Measurements from ENCODE around the gene COPS7B.

DNA sequence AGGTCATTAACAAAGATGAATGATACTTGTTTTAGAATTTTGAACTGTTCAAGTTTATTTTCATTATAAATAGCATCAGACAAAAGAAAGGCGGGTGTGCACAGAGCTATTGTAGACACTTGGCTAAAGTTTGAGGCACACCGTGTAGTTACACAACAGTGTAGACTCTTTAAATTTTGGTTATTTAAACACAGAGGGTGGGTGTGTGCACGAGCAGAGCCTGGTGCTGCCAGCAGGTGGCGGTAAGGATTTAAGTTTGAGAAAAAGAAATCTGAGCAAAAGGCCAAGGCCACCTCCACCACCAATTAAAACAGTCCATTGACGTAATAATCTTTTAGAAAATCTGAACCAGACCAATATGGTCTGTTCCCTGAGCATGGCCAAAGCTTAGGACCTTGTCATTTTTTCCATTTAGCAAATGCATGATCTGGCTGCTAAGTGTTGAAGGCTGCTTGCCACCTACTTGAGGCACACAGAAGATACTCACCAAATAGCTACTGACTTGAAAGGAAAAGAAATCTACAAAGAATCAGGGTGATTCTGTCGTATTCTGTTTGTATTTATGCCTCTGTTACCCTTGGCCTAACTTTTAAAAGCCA lies 14.3 kb downstream of the COPS7B start:
- TF ChIP-seq POLR2AphosphoS5 (IDR thresholded peaks at IDR 0.05), result no peak
- TF ChIP-seq, protein P1, sequence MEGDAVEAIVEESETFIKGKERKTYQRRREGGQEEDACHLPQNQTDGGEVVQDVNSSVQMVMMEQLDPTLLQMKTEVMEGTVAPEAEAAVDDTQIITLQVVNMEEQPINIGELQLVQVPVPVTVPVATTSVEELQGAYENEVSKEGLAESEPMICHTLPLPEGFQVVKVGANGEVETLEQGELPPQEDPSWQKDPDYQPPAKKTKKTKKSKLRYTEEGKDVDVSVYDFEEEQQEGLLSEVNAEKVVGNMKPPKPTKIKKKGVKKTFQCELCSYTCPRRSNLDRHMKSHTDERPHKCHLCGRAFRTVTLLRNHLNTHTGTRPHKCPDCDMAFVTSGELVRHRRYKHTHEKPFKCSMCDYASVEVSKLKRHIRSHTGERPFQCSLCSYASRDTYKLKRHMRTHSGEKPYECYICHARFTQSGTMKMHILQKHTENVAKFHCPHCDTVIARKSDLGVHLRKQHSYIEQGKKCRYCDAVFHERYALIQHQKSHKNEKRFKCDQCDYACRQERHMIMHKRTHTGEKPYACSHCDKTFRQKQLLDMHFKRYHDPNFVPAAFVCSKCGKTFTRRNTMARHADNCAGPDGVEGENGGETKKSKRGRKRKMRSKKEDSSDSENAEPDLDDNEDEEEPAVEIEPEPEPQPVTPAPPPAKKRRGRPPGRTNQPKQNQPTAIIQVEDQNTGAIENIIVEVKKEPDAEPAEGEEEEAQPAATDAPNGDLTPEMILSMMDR (IDR thresholded peaks at IDR 0.05 in 8 of 11, conservative IDR thresholded peaks at IDR 0.05 in 3 of 11), result peak in 8 of 11 experiments; percentile 13 to 71 (median 58)

Measured in spleen (tissue), 7 donors.